ENCODE data around the gene ZNRD2.

GRCh38 chr11:65562020-65562419 lies 8.3 kb upstream of the ZNRD2 start:
- no peak for TF ChIP-seq CTCF (IDR thresholded peaks at IDR 0.05)
- TF ChIP-seq TEAD4 (CRISPR knock-in tag; IDR thresholded peaks at IDR 0.05), result no peak
- no peak for TF ChIP-seq NR2C2 (CRISPR knock-in tag; IDR thresholded peaks at IDR 0.05)
- no peak for TF ChIP-seq CBFB (CRISPR knock-in tag; IDR thresholded peaks at IDR 0.05; ENCODE audit: low read depth)
- TF ChIP-seq NR3C1 (CRISPR knock-in tag; conservative IDR thresholded peaks at IDR 0.05; ENCODE audit: low read depth), result no peak
- no peak for TF ChIP-seq MXD4 (CRISPR knock-in tag; IDR thresholded peaks at IDR 0.05; ENCODE audit: borderline replicate concordance)
- no peak for TF ChIP-seq CREB1 (CRISPR knock-in tag; IDR thresholded peaks at IDR 0.05)
- no peak for TF ChIP-seq ATF2 (CRISPR knock-in tag; IDR thresholded peaks at IDR 0.05; ENCODE audit: borderline replicate concordance, low read depth)
- no peak for TF ChIP-seq MAX (CRISPR knock-in tag; IDR thresholded peaks at IDR 0.05)
